ENCODE measurements around the gene ELL2.
"Not testable (repeated sequence)": the region's sequence is repeated elsewhere in the genome, so short reads cannot be mapped to it uniquely, and the experiment has no call there.

- TF ChIP-seq, protein P1, sequence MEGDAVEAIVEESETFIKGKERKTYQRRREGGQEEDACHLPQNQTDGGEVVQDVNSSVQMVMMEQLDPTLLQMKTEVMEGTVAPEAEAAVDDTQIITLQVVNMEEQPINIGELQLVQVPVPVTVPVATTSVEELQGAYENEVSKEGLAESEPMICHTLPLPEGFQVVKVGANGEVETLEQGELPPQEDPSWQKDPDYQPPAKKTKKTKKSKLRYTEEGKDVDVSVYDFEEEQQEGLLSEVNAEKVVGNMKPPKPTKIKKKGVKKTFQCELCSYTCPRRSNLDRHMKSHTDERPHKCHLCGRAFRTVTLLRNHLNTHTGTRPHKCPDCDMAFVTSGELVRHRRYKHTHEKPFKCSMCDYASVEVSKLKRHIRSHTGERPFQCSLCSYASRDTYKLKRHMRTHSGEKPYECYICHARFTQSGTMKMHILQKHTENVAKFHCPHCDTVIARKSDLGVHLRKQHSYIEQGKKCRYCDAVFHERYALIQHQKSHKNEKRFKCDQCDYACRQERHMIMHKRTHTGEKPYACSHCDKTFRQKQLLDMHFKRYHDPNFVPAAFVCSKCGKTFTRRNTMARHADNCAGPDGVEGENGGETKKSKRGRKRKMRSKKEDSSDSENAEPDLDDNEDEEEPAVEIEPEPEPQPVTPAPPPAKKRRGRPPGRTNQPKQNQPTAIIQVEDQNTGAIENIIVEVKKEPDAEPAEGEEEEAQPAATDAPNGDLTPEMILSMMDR (IDR thresholded peaks at IDR 0.05): not testable (repeated sequence)
- not testable (repeated sequence) for TF ChIP-seq POLR2A (IDR thresholded peaks at IDR 0.05)
These were observed 110.5 kb downstream of the ELL2 start for GRCh38 chr5:95851141-95851540.
